ENCODE data around the gene PCDHB15.

PCDHB15 gene

DNA sequence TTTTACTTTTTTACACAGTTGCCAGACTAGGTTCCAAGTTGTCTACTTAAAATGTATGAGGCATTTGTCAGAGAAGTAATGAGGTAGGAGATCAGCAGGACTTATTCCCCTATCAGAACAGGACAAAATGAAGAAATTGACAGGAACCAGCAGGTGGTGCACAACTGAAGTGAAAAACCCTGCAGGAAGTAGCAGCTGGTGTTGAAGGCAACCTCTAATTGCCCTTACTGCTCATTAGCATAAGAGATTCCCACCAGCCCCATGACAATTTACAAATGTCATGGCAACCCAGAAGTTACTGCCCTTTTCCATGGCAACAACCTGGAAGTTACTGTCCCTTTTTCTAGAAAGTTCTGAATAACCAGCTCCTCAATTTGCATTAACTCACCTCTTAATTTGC lies 5.4 kb downstream of the PCDHB15 start:
- DNase-seq = no peak

- no peak for DNase-seq
These were observed 13.3 kb downstream of the PCDHB15 start for GRCh38 chr5:141258464-141258863.

GRCh38 chr5:141258948-141259347 lies 13.8 kb downstream of the PCDHB15 start:
- DNase-seq = no peak

DNA sequence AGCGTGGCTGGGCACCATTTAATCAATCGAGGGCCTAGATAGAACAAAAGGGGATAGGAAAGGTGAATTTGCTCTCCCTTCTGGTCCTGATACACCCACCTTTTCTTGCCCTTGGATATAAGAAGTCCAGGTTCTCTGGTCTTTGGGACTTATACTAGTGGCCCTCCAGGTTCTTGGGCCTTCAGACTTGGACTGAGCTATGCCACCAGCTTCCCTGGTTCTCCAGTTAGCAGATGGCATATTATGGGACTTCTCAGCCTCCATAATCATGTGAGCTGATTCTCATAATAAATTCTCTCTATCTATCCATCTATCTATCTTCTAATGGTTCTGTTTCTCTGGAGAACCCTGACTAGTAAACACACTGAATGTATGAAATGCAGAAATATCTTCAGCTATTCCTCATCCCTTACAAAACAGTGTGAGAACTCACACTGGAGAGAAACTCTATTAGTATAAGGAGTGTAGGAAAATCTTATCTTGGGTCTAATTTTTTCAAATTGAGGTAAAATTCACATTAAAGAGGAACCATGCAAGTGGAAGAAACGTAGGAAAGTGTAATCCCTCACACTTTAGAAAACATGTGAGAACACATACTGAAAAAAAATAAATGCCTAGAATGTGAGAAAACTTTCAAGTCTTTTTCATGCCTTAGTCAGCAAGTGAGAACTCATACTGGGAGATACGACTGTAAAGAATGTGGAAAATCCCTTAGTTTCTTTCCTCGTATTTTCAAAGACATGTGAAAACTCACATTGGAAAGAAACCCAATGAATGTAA lies 15.5 kb downstream of the PCDHB15 start:
- no peak for DNase-seq

- no peak for DNase-seq
These were observed 16.0 kb downstream of the PCDHB15 start for GRCh38 chr5:141261238-141261546.

- DNase-seq = no peak
These were observed 24.0 kb downstream of the PCDHB15 start for GRCh38 chr5:141269195-141269594.

DNA sequence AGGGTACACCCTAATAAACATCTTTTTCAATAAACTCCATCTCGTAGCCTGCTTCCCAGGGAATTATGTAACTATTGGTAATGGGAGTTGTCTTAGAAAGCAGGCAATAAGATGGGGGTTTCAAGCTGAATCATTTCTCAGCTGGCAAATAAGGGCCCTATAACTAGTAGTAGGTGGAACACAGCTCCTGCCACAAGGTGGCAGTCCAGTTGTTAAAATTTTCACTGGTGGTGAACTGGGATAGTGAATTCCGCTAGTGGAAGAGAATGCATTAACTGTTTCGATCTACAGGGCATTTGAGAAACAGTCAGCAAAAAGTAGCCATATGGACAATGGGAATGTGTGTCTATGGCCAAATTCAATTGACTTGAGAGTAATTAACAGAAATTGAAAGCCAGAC lies 27.7 kb downstream of the PCDHB15 start:
- DNase-seq = no peak

DNA sequence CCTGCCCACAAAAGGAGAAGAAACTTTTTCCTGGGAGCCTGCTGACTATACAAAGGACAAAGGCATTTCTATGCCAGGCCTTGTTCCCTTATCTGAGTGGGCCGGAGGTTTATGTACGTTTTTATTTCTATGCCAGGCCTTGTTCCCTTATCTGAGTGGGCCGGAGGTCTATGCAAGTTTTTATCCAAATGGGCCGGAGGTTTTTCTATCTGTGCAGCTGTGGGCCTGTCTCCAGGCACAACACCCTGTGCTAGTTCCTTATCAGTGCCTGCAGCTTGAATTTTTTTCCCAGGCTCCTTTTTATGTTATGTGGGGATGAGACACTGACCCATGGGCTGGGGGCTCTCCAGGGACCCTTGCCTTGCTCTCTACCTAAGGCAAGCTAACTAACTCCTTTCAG lies 53.2 kb downstream of the PCDHB15 start:
- DNase-seq = no peak

All from NCI-H2029 (cell line).